OCI-LY1 (cell line): ENCODE results near the gene S100A12.
"Not testable (repeated sequence)": the region's sequence is repeated elsewhere in the genome, so short reads cannot be mapped to it uniquely, and the experiment has no call there.

Experiments used
- EZH2 ChIP-seq: fragments of 200-600 bp; sonication (generic), shearing (Covaris generic); IDR thresholded peaks from 2 replicates; pipeline ENCODE4 v1.8.0; 2017; ENCODE audit warnings: borderline replicate concordance, mixed run types, mild to moderate bottlenecking, antibody characterized with exemption, low read length, moderate library complexity, mixed read lengths
- TF ChIP-seq, protein P1 (sequence below): fragments of 200-600 bp; sonication (generic), shearing (Covaris generic); IDR thresholded peaks from 2 replicates; pipeline ENCODE4 v1.5.1; 2017; ENCODE audit warnings: mild to moderate bottlenecking, antibody characterized with exemption, low read length, moderate library complexity, mixed read lengths

DNA sequence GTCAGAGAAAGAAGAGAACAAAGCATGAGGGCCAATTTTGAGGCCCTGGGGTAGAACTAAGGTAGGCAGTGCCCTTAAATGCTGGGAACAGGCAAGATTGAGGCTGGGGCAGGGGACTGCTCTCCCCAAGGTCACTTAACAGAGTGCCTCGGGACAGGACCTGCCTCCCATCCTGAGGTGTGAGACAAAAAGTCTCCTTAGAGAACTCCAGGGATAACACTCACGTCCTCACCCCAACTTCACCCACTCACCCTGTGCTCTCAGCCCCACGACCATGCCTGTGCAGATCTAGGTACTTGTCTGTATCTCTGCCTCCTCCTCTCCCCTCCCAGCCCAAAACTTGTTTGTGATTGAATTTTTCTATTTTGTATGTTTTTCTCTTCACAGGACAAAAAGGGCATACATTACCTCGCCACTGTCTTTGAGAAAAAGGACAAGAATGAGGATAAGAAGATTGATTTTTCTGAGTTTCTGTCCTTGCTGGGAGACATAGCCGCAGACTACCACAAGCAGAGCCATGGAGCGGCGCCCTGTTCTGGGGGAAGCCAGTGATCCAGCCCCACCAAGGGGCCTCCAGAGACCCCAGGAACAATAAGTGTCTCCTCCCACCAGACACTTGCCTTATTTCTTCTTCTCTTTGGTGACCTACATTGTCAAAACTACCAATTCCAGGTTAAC lies 43.5 kb upstream of the S100A12 start:
- TF ChIP-seq, protein P1, sequence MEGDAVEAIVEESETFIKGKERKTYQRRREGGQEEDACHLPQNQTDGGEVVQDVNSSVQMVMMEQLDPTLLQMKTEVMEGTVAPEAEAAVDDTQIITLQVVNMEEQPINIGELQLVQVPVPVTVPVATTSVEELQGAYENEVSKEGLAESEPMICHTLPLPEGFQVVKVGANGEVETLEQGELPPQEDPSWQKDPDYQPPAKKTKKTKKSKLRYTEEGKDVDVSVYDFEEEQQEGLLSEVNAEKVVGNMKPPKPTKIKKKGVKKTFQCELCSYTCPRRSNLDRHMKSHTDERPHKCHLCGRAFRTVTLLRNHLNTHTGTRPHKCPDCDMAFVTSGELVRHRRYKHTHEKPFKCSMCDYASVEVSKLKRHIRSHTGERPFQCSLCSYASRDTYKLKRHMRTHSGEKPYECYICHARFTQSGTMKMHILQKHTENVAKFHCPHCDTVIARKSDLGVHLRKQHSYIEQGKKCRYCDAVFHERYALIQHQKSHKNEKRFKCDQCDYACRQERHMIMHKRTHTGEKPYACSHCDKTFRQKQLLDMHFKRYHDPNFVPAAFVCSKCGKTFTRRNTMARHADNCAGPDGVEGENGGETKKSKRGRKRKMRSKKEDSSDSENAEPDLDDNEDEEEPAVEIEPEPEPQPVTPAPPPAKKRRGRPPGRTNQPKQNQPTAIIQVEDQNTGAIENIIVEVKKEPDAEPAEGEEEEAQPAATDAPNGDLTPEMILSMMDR: not testable (repeated sequence)
- not testable (repeated sequence) for TF ChIP-seq EZH2
